Esophagus muscularis mucosa (tissue), 4 donors: ENCODE data around the gene MARCO.

Experiments used
- CTCF ChIP-seq, 3 experiments: fragments of 200-600 bp in 2 of 3; fragments of 450-650 bp in 1 of 3; sonication (generic) in 2 of 3; IDR thresholded peaks; one replicate each; pipeline ENCODE4 v1.5.1; 2017 to 2019; ENCODE audit warnings: antibody characterized with exemption in 3 of 3, mild to moderate bottlenecking in 2 of 3, moderate library complexity in 1 of 3
- EP300 ChIP-seq: sonication (generic); formaldehyde crosslinking; IDR thresholded peaks from one replicate; pipeline ENCODE4 v1.6.1; 2017; ENCODE audit warnings: antibody characterized with exemption
- POLR2A ChIP-seq: fragments of 450-650 bp; IDR thresholded peaks from one replicate; pipeline ENCODE4 v1.6.1; 2017; ENCODE audit warnings: antibody characterized with exemption, moderate library complexity, mild to moderate bottlenecking, low read depth

- no peak for TF ChIP-seq CTCF (IDR thresholded peaks at IDR 0.05)
- TF ChIP-seq EP300: no peak
- TF ChIP-seq POLR2A: no peak
Observed at GRCh38 chr2:119026890-119027289, 84.9 kb downstream of the MARCO start.
